HepG2 (cell line): ENCODE measurements around the gene PLD2. TPM values are rescaled to one million over a fixed set of nuclear protein-coding genes. Genes with fewer than 3 reads are reported as not detected.
"Not testable (repeated sequence)": the region's sequence is repeated elsewhere in the genome, so short reads cannot be mapped to it uniquely, and the experiment has no call there.

Experiments
- ATAC-seq: fragments of 200-7000 bp; cut with Tn5 transposase; 3 replicates; pipeline ENCODE4 v1.9.1; 2020; ENCODE audit warnings: mild to moderate bottlenecking, moderate library complexity
- BruUV-seq: library from RNA; stranded (reverse); fragments of 400-500 nt; replicated peaks from 2 replicates; lab custom pipeline; 2021; lab: Mats Ljungman, UMichigan
- CTCF ChIA-PET: fragments of 300-600 bp; formaldehyde crosslinking; extraction: SDS; loops from one replicate; lab custom pipeline; 2021; ENCODE audit warnings: low total read pairs, inconsistent platforms, low intra/inter-chr PET ratio; lab: Yijun Ruan, JAX
- POLR2A ChIA-PET: fragments of 350-600 bp; sonication (Branson Sonifier 250); formaldehyde crosslinking; loops from one replicate; lab custom pipeline; 2020; ENCODE audit warnings: antibody characterized with exemption, inconsistent platforms; lab: Yijun Ruan, JAX
- DNase-seq: peaks from one replicate; pipeline ENCODE4 v3.0.0-alpha.2; 2015; ENCODE audit warnings: low spot score
- FAIRE-seq: peaks from 3 replicates; lab custom pipeline; 2011; peaks lifted over from hg19 to GRCh38; lab: Jason Lieb, UNC
- H2AFZ ChIP-seq: one replicate; pipeline ENCODE4 v1.6.1; 2011; ENCODE audit warnings: low read length, inconsistent platforms
- H3K27ac ChIP-seq: fragments of 300-600 bp; 3 replicates; pipeline ENCODE4 v1.8.0; 2011; ENCODE audit warnings: mixed run types, mild to moderate bottlenecking, mixed read lengths, low read length, inconsistent platforms; ENCODE audit not compliant: insufficient read depth; ENCODE audit errors: extremely low read length
- H3K27me3 ChIP-seq, 2 experiments: fragments of 200-600 bp in 1 of 2; 2 replicates in 1 of 2; 3 replicates in 1 of 2; pipeline versions ENCODE4 v1.6.0 to v1.8.0; 2011; ENCODE audit warnings: low read length in 2 of 2, mild to moderate bottlenecking in 2 of 2, moderate library complexity in 2 of 2, inconsistent platforms in 1 of 2; ENCODE audit not compliant: insufficient read depth in 2 of 2, control insufficient read depth in 1 of 2
- H3K36me3 ChIP-seq, 2 experiments: fragments of 200-600 bp in 1 of 2; replicated peaks in 1 of 2; 2 replicates in 1 of 2; 3 replicates in 1 of 2; pipeline versions ENCODE4 v1.5.1 to v1.8.0; 2011; ENCODE audit warnings: low read length in 2 of 2, inconsistent platforms in 1 of 2; ENCODE audit not compliant: insufficient read depth in 2 of 2, control insufficient read depth in 1 of 2
- H3K4me1 ChIP-seq: 2 replicates; pipeline ENCODE4 v1.5.1; 2012; ENCODE audit warnings: low read length, inconsistent platforms; ENCODE audit not compliant: insufficient read depth
- H3K4me2 ChIP-seq: 2 replicates; pipeline ENCODE4 v1.6.0; 2011; ENCODE audit warnings: low read depth, low read length, inconsistent platforms
- H3K4me3 ChIP-seq, 3 experiments: fragments of 200-600 bp in 1 of 3; sonication (generic), shearing (Covaris generic) in 1 of 3; replicated peaks in 1 of 3; 2 replicates each; pipeline ENCODE4 v1.5.1; 2011 to 2016; ENCODE audit warnings: low read length in 3 of 3, inconsistent platforms in 2 of 3, low read depth in 2 of 3, mild to moderate bottlenecking in 2 of 3, control low read depth in 1 of 3, mixed read lengths in 1 of 3; ENCODE audit not compliant: insufficient read depth in 1 of 3
- H3K79me2 ChIP-seq: one replicate; pipeline ENCODE4 v1.6.1; 2011; ENCODE audit warnings: low read length, inconsistent platforms; ENCODE audit not compliant: insufficient read depth
- H3K9ac ChIP-seq: 2 replicates; pipeline ENCODE4 v1.6.0; 2011; ENCODE audit warnings: mild to moderate bottlenecking, low read depth, low read length, inconsistent platforms; ENCODE audit not compliant: insufficient read depth
- H3K9me3 ChIP-seq: 2 replicates; pipeline ENCODE4 v1.5.1; 2012; ENCODE audit warnings: mild to moderate bottlenecking, low read length
- H4K20me1 ChIP-seq: 2 replicates; pipeline ENCODE4 v1.6.0; 2011; ENCODE audit warnings: inconsistent platforms, mild to moderate bottlenecking, low read length, moderate library complexity; ENCODE audit not compliant: insufficient read depth
- ARHGAP35 ChIP-seq: sonication (generic); formaldehyde crosslinking; IDR thresholded peaks from 2 replicates; pipeline ENCODE4 v1.9.0; 2022; ENCODE audit warnings: mild to moderate bottlenecking, inconsistent platforms, moderate library complexity, missing genetic modification reagents, borderline replicate concordance
- RFX1 ChIP-seq: fragments of 450-650 bp; IDR thresholded peaks from 2 replicates; pipeline ENCODE4 v1.6.1; 2017
- U2AF2 ChIP-seq: fragments of 200-400 bp; formaldehyde crosslinking; IDR thresholded peaks from 2 replicates; pipeline ENCODE4 v1.6.1; 2017; ENCODE audit warnings: low read depth, mild to moderate bottlenecking, low read length
- ZMYM4 ChIP-seq: sonication (generic); formaldehyde crosslinking; IDR thresholded peaks from 2 replicates; pipeline ENCODE4 v1.8.1; 2023; ENCODE audit warnings: mild to moderate bottlenecking, missing genetic modification reagents
- ZNF660 ChIP-seq: sonication (generic); formaldehyde crosslinking; IDR thresholded peaks from 2 replicates; pipeline ENCODE4 v1.5.1; 2020; ENCODE audit warnings: mild to moderate bottlenecking, low read depth, missing genetic modification reagents, borderline replicate concordance
- WGBS: methylation state at CpG from one replicate; pipeline ENCODE4 v1.1.6; 2017; ENCODE audit warnings: low lambda C conversion rate; 5-methylcytosine and 5-hydroxymethylcytosine counted together
- in situ Hi-C: cut with HindIII; loops from 2 replicates; pipeline ENCODE4 v1.10.0; 2017; ENCODE audit warnings: low pct_unique_long_range_greater_than_20kb; ENCODE audit not compliant: extremely low pct_ligation_motif_present
- intact Hi-C: fragments of 100-400 bp; cut with micrococcal nuclease; formaldehyde crosslinking; loops from one replicate; pipeline ENCODE4 v1.10.0; 2022; ENCODE audit not compliant: unreplicated experiment
- polyA plus RNA-seq, 8 experiments: library from polyadenylated mRNA; depleted of rRNA in 3 of 8; stranded (reverse) in 7 of 8; unstranded in 1 of 8; fragments of >200 nt; fragmentation: Illumina TruSeq in 4 of 8; extraction: Trizol in 4 of 8; gene quantifications; 2 replicates each; pipeline versions ENCODE4 v1.2.1 to v1.2.3, GENCODE V29; 2011 to 2016; ENCODE audit warnings: low read depth in 4 of 8, missing spikeins in 1 of 8, mixed read lengths in 1 of 8; ENCODE audit not compliant: insufficient read depth in 1 of 8
- total RNA-seq, 5 experiments: library from RNA; depleted of rRNA; stranded (reverse); fragments of >200 nt; fragmentation: Illumina TruSeq; extraction: Trizol; gene quantifications; 2 replicates each; pipeline ENCODE4 v1.2.3, GENCODE V29; 2016; ENCODE audit warnings: low read depth in 1 of 5

PLD2 gene
- total and polyA plus RNA-seq, 2 of the 13 experiments (the other 11 are each of a cell fraction or from before 2014, with no cell fraction given) = 13.4 to 29.7 TPM

DNA sequence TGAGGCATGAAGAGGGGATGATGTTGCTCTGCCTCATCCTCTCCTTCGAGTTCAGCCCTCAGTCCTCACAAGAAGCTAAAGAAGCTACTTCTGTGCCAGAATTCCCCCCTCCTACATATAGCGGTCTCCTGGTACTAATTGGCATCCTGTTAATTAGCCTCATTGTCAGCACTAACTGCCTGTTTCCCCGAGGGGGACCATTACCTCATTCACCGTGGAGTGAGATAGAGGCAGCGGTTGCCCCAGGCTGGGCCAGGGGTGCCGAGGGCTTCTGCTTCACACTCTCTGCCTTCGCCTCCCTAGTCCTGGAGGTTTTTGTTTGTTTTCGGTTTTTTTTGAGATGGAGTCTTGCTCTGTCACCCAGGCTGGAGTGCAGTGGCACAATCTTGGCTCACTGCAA, 20.4 kb downstream of the PLD2 start (continued):
- TF ChIP-seq ARHGAP35 (CRISPR knock-in tag) = no peak
- TF ChIP-seq U2AF2 = no peak
- TF ChIP-seq ZNF660 (CRISPR knock-in tag) = no peak
- TF ChIP-seq ZMYM4 = no peak
- TF ChIP-seq, all 625 proteins: peak for 0

DNA sequence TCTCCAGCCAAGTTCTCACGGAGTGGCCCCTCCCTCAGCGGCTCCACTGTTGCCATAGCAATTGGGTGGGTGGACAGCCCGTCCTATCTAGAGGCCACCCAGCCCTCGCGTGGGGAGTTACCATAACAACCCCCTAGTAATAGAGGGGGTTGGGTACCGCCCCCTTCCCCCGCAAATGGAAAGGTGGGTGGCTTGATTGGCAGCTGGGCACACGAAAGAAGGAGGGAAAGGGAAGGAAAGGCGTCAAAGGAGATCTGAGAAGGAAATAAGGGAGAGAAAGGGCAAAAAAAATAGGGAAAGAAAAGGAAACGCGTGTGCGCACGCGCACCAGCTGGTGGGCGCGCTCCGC, 25.9 kb downstream of the PLD2 start:
- CTCF ChIA-PET, FAIRE-seq, H3K9me3 ChIP-seq, BruUV-seq, H2AFZ ChIP-seq, in situ Hi-C loops, H3K27me3 ChIP-seq, DNase-seq, ATAC-seq, H3K36me3 ChIP-seq: not testable (repeated sequence)
- 0% methylated on average over 12 of the region's 17 CpGs for WGBS
- H3K27ac ChIP-seq = peak overlapping the region; percentile 75
- H3K9ac ChIP-seq = peak overlapping the region; percentile 78
- H3K4me3 ChIP-seq = peak overlapping the region; percentile 67 to 97 (median 85)
- H3K79me2 ChIP-seq = peaks cover 40% of the 10 kb centered on the region
- peak; percentile 75; the same call in 1 of the 2 replicates for TF ChIP-seq RFX1
- intact Hi-C loops = loop anchor here (10.0 kb wide), 1 partner anchor 52 kb away; no protein-coding TSS in a partner anchor
- peaks cover 15% of the 10 kb centered on the region; the same call in 1 of the 2 replicates for H4K20me1 ChIP-seq
- POLR2A ChIA-PET = interaction anchor here (0.6 to 3.8 kb wide), 7 partner anchors 14 to 124 kb away, joined by 3 to 31 read pairs (median 4); partner anchors contain the start of genes CXCL16, GLTPD2, TM4SF5 and ZMYND15
- H3K4me2 ChIP-seq = peak overlapping the region; percentile 85
- peaks cover 36% of the 10 kb centered on the region for H3K4me1 ChIP-seq
